BJ (cell line): Measurements from ENCODE around the gene PCDHGA9. TPM values are rescaled to one million over a fixed set of nuclear protein-coding genes. Genes with fewer than 3 reads are reported as not detected.

ENCODE experiments used
- CTCF ChIA-PET: fragments of 350-600 bp; formaldehyde crosslinking; extraction: SDS; loops from one replicate; lab custom pipeline; 2021; ENCODE audit warnings: antibody characterized with exemption, inconsistent platforms; lab: Yijun Ruan, JAX
- POLR2A ChIA-PET: fragments of 300-600 bp; sonication (Branson Sonifier 250); formaldehyde crosslinking; extraction: SDS; loops from one replicate; lab custom pipeline; 2021; ENCODE audit warnings: antibody characterized with exemption; lab: Charles Lee
- DNase-seq: peaks from one replicate; pipeline ENCODE4 v3.0.0-alpha.2; 2011; ENCODE audit warnings: low read depth
- H3K27me3 ChIP-seq: 2 replicates; pipeline ENCODE4 v1.6.0; 2011; ENCODE audit warnings: low read length; ENCODE audit not compliant: control insufficient read depth, insufficient read depth
- H3K36me3 ChIP-seq: 2 replicates; pipeline ENCODE4 v1.5.1; 2011; ENCODE audit warnings: low read length; ENCODE audit not compliant: control insufficient read depth, insufficient read depth
- H3K4me3 ChIP-seq: 2 replicates; pipeline ENCODE4 v1.5.1; 2011; ENCODE audit warnings: low read depth, mild to moderate bottlenecking, control low read depth, low read length
- polyA minus RNA-seq: library from RNA; depleted of rRNA, polyadenylated mRNA; stranded (reverse); fragments of >200 nt; gene quantifications from 2 replicates; pipeline ENCODE4 v1.2.3, GENCODE V29; 2011; rRNA and poly(A)+ RNA removed
- polyA plus RNA-seq: library from polyadenylated mRNA; depleted of rRNA; stranded (reverse); fragments of >200 nt; gene quantifications from 2 replicates; pipeline ENCODE4 v1.2.3, GENCODE V29; 2011; rRNA removed
- TF ChIP-seq, protein P1 (sequence below): IDR thresholded peaks from 2 replicates; pipeline ENCODE4 v1.5.1; 2011; ENCODE audit warnings: low read depth, mild to moderate bottlenecking, control low read depth, inconsistent platforms, low read length, moderate library complexity; ENCODE audit not compliant: insufficient read depth

The PCDHGA9 gene
- polyA plus RNA-seq (0.97 and 1.2 TPM in 2 replicates), polyA minus RNA-seq (7.5 and 9.1 TPM in 2 replicates)

DNA sequence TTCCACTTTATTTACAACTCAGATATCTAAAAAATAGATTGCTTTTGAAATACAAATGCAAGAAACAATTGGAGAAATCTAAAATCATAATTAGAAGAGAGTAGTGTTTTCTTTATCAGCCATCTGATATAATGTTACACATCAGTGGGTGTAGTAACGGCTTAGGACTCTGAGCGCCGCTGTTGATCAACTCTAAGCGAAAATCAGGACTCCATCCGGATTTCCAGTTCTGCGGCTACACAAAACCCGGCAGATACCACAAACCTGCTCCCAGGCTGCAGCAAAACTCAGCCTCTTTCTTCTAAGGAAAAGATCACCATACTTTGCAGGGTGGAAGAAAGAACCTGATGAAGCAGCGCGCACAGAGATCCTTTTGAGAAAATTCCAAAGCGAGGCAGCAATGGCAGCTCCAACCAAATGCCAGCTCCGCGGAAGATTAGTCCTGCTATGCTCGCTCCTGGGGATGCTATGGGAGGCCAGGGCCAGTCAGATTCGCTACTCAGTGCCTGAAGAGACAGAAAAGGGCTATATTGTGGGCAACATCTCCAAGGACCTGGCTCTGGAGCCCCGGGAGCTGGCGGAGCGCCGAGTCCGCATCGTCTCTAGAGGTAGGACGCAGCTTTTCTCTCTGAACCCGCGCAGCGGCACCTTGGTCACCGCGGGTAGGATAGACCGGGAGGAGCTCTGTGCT, at the start of gene PCDHGA9:
Gene PCDHGA9, plus strand, starts transcription at position 226 of the 691 bp plus-strand sequence. Its CDS starts 175 bp downstream, at position 401.
- Histone ChIP-seq H3K27me3 (no peaks in the 10 kb centered on the region), H3K36me3 (no peaks in the 10 kb centered on the region; the same call in 1 of the 2 replicates), H3K4me3 (no peak within 1 kb of the TSS)
- TF ChIP-seq, protein P1, sequence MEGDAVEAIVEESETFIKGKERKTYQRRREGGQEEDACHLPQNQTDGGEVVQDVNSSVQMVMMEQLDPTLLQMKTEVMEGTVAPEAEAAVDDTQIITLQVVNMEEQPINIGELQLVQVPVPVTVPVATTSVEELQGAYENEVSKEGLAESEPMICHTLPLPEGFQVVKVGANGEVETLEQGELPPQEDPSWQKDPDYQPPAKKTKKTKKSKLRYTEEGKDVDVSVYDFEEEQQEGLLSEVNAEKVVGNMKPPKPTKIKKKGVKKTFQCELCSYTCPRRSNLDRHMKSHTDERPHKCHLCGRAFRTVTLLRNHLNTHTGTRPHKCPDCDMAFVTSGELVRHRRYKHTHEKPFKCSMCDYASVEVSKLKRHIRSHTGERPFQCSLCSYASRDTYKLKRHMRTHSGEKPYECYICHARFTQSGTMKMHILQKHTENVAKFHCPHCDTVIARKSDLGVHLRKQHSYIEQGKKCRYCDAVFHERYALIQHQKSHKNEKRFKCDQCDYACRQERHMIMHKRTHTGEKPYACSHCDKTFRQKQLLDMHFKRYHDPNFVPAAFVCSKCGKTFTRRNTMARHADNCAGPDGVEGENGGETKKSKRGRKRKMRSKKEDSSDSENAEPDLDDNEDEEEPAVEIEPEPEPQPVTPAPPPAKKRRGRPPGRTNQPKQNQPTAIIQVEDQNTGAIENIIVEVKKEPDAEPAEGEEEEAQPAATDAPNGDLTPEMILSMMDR: peak; percentile 35; the same call in 1 of the 2 replicates
- CTCF ChIA-PET: interaction anchor here (0.6 to 1.5 kb wide), 4 partner anchors 12 to 161 kb away, joined by 3 to 8 read pairs (median 4); no protein-coding TSS in a partner anchor
- POLR2A ChIA-PET: no interaction called here
- DNase-seq: no peak

DNA sequence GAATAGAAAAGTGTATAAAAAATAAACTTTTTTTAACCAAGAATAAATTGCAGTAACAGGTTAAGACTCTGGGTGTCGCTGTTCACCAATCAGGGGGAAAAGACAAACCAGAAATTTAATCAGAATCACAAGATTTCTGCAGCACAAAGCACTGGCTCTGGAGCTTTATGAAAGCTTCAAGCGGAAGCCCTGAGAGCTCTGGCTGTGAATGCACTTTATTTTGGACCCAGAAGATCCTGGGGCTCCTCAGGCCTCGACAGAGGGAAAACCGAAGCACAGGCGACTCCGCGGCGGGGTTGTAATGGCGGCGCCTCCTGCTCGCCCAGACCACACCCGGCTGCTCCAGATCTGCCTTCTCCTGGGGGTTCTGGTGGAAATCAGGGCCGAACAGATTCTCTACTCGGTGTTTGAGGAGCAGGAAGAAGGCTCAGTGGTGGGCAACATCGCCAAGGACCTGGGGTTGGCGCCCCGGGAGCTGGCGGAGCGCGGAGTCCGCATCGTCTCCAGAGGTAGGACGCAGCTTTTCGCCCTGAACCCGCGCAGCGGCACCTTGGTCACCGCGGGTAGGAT, 47.6 kb upstream of the PCDHGA9 start, which contains the start of gene PCDHGA4:
Gene PCDHGA4, plus strand, starts transcription at position 122 of the 570 bp plus-strand sequence. Its CDS starts 87 bp downstream, at position 209.
- H3K4me3 ChIP-seq: peak within 1 kb of the TSS; percentile 36
- no peaks in the 10 kb centered on the region for H3K36me3 ChIP-seq
- TF ChIP-seq, protein P1: peak; percentile 38
- no peaks in the 10 kb centered on the region for H3K27me3 ChIP-seq
- DNase-seq: no peak
- ChIA-PET CTCF (interaction anchor here (1.0 to 3.1 kb wide), 18 partner anchors 8 to 212 kb away, joined by 3 to 16 read pairs (median 5); partner anchors contain the start of genes PCDHGA10, PCDHGA2, PCDHGA3 and PCDHGA5), POLR2A (no interaction called here)

DNA sequence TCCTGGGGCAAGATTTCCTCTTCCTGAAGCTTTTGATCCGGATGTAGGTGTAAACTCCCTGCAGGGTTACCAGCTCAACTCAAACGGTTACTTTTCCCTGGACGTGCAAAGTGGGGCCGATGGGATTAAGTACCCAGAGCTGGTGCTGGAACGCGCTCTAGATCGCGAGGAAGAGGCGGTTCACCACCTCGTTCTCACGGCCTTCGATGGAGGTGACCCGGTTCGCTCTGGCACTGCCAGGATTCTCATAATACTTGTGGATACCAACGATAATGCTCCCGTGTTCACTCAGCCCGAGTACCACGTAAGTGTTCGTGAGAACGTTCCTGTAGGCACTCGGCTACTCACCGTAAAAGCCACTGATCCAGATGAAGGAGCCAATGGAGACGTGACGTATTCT, 46.9 kb upstream of the PCDHGA9 start:
- ChIA-PET POLR2A (no interaction called here), CTCF (interaction anchor here (1.0 to 3.1 kb wide), 18 partner anchors 9 to 211 kb away, joined by 3 to 16 read pairs (median 5); partner anchors contain the start of genes PCDHGA10, PCDHGA2, PCDHGA3 and PCDHGA5)
- Histone ChIP-seq H3K27me3 (no peaks in the 10 kb centered on the region), H3K36me3 (no peaks in the 10 kb centered on the region), H3K4me3 (no peak overlapping the region)
- TF ChIP-seq, protein P1: no peak
- DNase-seq: no peak

DNA sequence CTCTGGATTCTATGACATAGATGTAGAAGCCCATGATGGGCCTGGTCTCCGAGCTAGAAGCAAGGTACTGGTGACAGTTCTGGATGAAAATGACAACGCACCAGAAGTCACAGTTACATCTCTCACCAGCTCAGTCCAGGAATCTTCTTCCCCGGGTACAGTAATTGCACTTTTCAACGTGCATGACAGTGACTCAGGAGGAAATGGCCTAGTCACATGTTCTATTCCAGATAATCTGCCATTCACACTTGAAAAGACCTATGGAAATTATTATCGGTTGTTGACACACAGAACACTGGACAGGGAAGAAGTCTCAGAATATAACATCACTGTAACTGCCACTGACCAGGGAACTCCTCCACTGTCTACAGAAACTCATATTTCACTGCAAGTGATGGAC, 46.4 kb upstream of the PCDHGA9 start:
- TF ChIP-seq, protein P1: no peak
- Histone ChIP-seq H3K4me3 (no peak overlapping the region), H3K27me3 (no peaks in the 10 kb centered on the region), H3K36me3 (no peaks in the 10 kb centered on the region)
- CTCF ChIA-PET: interaction anchor here (1.1 to 3.1 kb wide), 13 partner anchors 8 to 211 kb away, joined by 3 to 16 read pairs (median 5); partner anchors contain the start of genes PCDHGA10, PCDHGA2, PCDHGA3 and PCDHGA5
- POLR2A ChIA-PET: no interaction called here
- DNase-seq: no peak

DNA sequence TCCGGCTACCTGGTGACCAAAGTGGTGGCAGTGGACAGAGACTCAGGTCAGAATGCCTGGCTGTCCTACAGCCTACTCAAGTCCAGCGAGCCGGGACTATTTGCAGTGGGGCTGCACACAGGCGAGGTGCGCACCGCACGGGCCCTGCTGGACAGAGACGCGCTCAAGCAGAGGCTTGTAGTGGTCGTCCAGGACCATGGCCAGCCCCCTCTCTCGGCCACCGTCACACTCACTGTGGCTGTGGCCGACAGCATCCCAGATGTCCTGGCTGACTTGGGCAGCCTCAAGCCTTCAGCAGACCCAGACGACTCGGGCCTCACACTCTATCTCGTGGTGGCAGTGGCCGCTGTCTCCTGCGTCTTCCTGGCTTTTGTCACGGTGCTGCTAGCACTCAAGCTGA, 45.6 kb upstream of the PCDHGA9 start:
- Histone ChIP-seq H3K4me3 (no peak overlapping the region), H3K36me3 (no peaks in the 10 kb centered on the region), H3K27me3 (0 out of 2 replicates have a peak, but pooled peaks cover 2% of the 10 kb centered on the region)
- DNase-seq: no peak
- POLR2A ChIA-PET: no interaction called here
- TF ChIP-seq, protein P1: no peak
- CTCF ChIA-PET: interaction anchor here (1.0 to 2.7 kb wide), 4 partner anchors 13 to 210 kb away, joined by 3 to 11 read pairs (median 10); partner anchors contain the start of gene PCDHGB3
